HepG2 (cell line): ENCODE results near the gene STMN1. TPM values are rescaled to one million over a fixed set of nuclear protein-coding genes. Genes with fewer than 3 reads are reported as not detected.

Experiments used
- ARID5B ChIP-seq: IDR thresholded peaks from 2 replicates; pipeline ENCODE4 v1.4.0; 2020; ENCODE audit warnings: mild to moderate bottlenecking, missing genetic modification reagents
- FOXC1 ChIP-seq: sonication (generic); formaldehyde crosslinking; IDR thresholded peaks from 2 replicates; pipeline ENCODE4 v1.8.0; 2022; ENCODE audit warnings: mild to moderate bottlenecking, missing genetic modification reagents, borderline replicate concordance
- GFI1 ChIP-seq: sonication (generic); formaldehyde crosslinking; IDR thresholded peaks from 2 replicates; pipeline ENCODE4 v1.5.0; 2020; ENCODE audit warnings: missing genetic modification reagents, mild to moderate bottlenecking, borderline replicate concordance
- HCFC1 ChIP-seq: fragments of 150-350 bp; IDR thresholded peaks from 2 replicates; pipeline ENCODE4 v1.6.1; 2014; ENCODE audit warnings: low read depth, low read length
- HMGXB4 ChIP-seq, 2 experiments: sonication (generic) in 1 of 2; formaldehyde crosslinking in 1 of 2; IDR thresholded peaks; 2 replicates each; pipeline versions ENCODE4 v1.4.0 to v1.6.1; 2018 to 2020; ENCODE audit warnings: missing genetic modification reagents in 2 of 2, borderline replicate concordance in 1 of 2, low read depth in 1 of 2, mild to moderate bottlenecking in 1 of 2, missing biosample characterization in 1 of 2
- KLF12 ChIP-seq: sonication (generic); formaldehyde crosslinking; IDR thresholded peaks from 2 replicates; pipeline ENCODE4 v1.4.0; 2020; ENCODE audit warnings: missing genetic modification reagents, borderline replicate concordance
- NR2F2 ChIP-seq: IDR thresholded peaks from 2 replicates; pipeline ENCODE4 v1.6.1; 2012; ENCODE audit warnings: low read depth, inconsistent platforms, borderline replicate concordance
- NRL ChIP-seq: sonication (generic); formaldehyde crosslinking; IDR thresholded peaks from 2 replicates; pipeline ENCODE4 v1.5.0; 2020; ENCODE audit warnings: missing genetic modification reagents, mild to moderate bottlenecking, moderate library complexity, borderline replicate concordance
- RXRA ChIP-seq: sonication (generic); formaldehyde crosslinking; IDR thresholded peaks from 2 replicates; pipeline ENCODE4 v1.5.1; 2020; ENCODE audit warnings: missing genetic modification reagents
- SIN3A ChIP-seq: IDR thresholded peaks from 2 replicates; pipeline ENCODE4 v1.6.1; 2011; ENCODE audit warnings: low read depth, mild to moderate bottlenecking, control low read depth, low read length, borderline replicate concordance
- SNRNP70 ChIP-seq: fragments of 200-400 bp; formaldehyde crosslinking; IDR thresholded peaks from 2 replicates; pipeline ENCODE4 v1.6.1; 2017; ENCODE audit warnings: mild to moderate bottlenecking, low read depth, low read length, moderate library complexity
- SOX6 ChIP-seq, 2 experiments: fragments of 450-650 bp in 1 of 2; sonication (generic) in 1 of 2; formaldehyde crosslinking in 1 of 2; IDR thresholded peaks; 2 replicates each; pipeline versions ENCODE4 v1.4.0 to v1.6.1; 2017 to 2020; ENCODE audit warnings: antibody characterized with exemption in 1 of 2, mild to moderate bottlenecking in 1 of 2, missing genetic modification reagents in 1 of 2
- SP1 ChIP-seq, 2 experiments: fragments of 450-650 bp in 1 of 2; sonication (generic) in 1 of 2; formaldehyde crosslinking in 1 of 2; IDR thresholded peaks; 2 replicates each; pipeline versions ENCODE4 v1.4.0 to v1.6.1; 2016 to 2020; ENCODE audit warnings: missing genetic modification reagents in 1 of 2
- SPEN ChIP-seq: sonication (generic); formaldehyde crosslinking; IDR thresholded peaks from 2 replicates; pipeline ENCODE4 v1.5.1; 2020; ENCODE audit warnings: low read depth, mild to moderate bottlenecking, missing genetic modification reagents
- THAP11 ChIP-seq: IDR thresholded peaks from 2 replicates; pipeline ENCODE4 v1.6.1; 2016; ENCODE audit warnings: missing biosample characterization, missing genetic modification reagents
- TOPORS ChIP-seq: sonication (generic); formaldehyde crosslinking; IDR thresholded peaks from 2 replicates; pipeline ENCODE4 v1.8.0; 2023; ENCODE audit warnings: mild to moderate bottlenecking, missing genetic modification reagents
- ZBTB1 ChIP-seq: sonication (generic); formaldehyde crosslinking; IDR thresholded peaks from 2 replicates; pipeline ENCODE4 v1.4.0; 2020; ENCODE audit warnings: missing genetic modification reagents, borderline replicate concordance
- ZNF468 ChIP-seq: sonication (generic); formaldehyde crosslinking; IDR thresholded peaks from 2 replicates; pipeline ENCODE4 v1.8.0; 2022; ENCODE audit warnings: mild to moderate bottlenecking, moderate library complexity, missing genetic modification reagents
- ZNF501 ChIP-seq: sonication (generic); formaldehyde crosslinking; IDR thresholded peaks from 2 replicates; pipeline ENCODE4 v1.5.1; 2020; ENCODE audit warnings: mild to moderate bottlenecking, moderate library complexity, missing genetic modification reagents
- polyA plus RNA-seq, 8 experiments: library from polyadenylated mRNA; depleted of rRNA in 3 of 8; stranded (reverse) in 7 of 8; unstranded in 1 of 8; fragments of >200 nt; fragmentation: Illumina TruSeq in 4 of 8; extraction: Trizol in 4 of 8; gene quantifications; 2 replicates each; pipeline versions ENCODE4 v1.2.1 to v1.2.3, GENCODE V29; 2011 to 2016; ENCODE audit warnings: low read depth in 4 of 8, missing spikeins in 1 of 8, mixed read lengths in 1 of 8; ENCODE audit not compliant: insufficient read depth in 1 of 8
- total RNA-seq, 5 experiments: library from RNA; depleted of rRNA; stranded (reverse); fragments of >200 nt; fragmentation: Illumina TruSeq; extraction: Trizol; gene quantifications; 2 replicates each; pipeline ENCODE4 v1.2.3, GENCODE V29; 2016; ENCODE audit warnings: low read depth in 1 of 5

STMN1 gene
- total and polyA plus RNA-seq, 2 of the 13 experiments (the other 11 are each of a cell fraction or from before 2014, with no cell fraction given), result 45.9 to 409 TPM

GRCh38 chr1:25895365-25895990 lies 10.7 kb downstream of the STMN1 start (continued):
- TF ChIP-seq HMGXB4 (CRISPR knock-in tag; IDR thresholded peaks at IDR 0.05; ENCODE audit: borderline replicate concordance in 1 of 2, low read depth in 1 of 2) (peak; percentile 37 to 83; a peak in 3 of 4 replicates), NR2F2 (0 out of 2 replicates have a peak, but pooled peaks have one; percentile 21), SNRNP70 (no peak), SOX6 (IDR thresholded peaks at IDR 0.05) (no peak), SOX6 (CRISPR knock-in tag; IDR thresholded peaks at IDR 0.05) (peak; percentile 66), TOPORS (CRISPR knock-in tag) (0 out of 2 replicates have a peak, but pooled peaks have one; percentile 51), GFI1 (CRISPR knock-in tag) (0 out of 2 replicates have a peak, but pooled peaks have one; percentile 42), KLF12 (CRISPR knock-in tag) (peak; percentile 79; the same call in 1 of the 2 replicates), FOXC1 (CRISPR knock-in tag) (peak; percentile 62; the same call in 1 of the 2 replicates), SP1 (IDR thresholded peaks at IDR 0.05) (no peak), SP1 (CRISPR knock-in tag; IDR thresholded peaks at IDR 0.05) (peak; percentile 73), SPEN (CRISPR knock-in tag) (0 out of 2 replicates have a peak, but pooled peaks have one; percentile 21), NRL (CRISPR knock-in tag) (0 out of 2 replicates have a peak, but pooled peaks have one; percentile 29), THAP11 (peak; percentile 92), ZNF501 (CRISPR knock-in tag) (peak; percentile 82), RXRA (CRISPR knock-in tag) (peak; percentile 16; the same call in 1 of the 2 replicates), ZBTB1 (no peak), ARID5B (CRISPR knock-in tag) (0 out of 2 replicates have a peak, but pooled peaks have one; percentile 14), HCFC1 (peak; percentile 39), ZNF468 (CRISPR knock-in tag) (no peak), SIN3A (no peak)
